ENCODE data around the gene GOT1. TPM values are rescaled to one million over a fixed set of nuclear protein-coding genes. Genes with fewer than 3 reads are reported as not detected.

Gene GOT1
- total RNA-seq, 1 donor from 2014 or later = 17.4 TPM

GRCh38 chr10:99425204-99425603, 5.2 kb downstream of the GOT1 start:
- intact Hi-C loops (cut with DNase I) = no loop called here
- H3K36me3 ChIP-seq = peaks cover 0 to 7% of the 10 kb centered on the region in 2 donors
- H3K4me1 ChIP-seq = peaks cover 11% of the 10 kb centered on the region
- no peak overlapping the region for H3K4me3 ChIP-seq
- no peak for DNase-seq (ENCODE audit: extremely low spot score in 2 of 2)
- H3K9me3 ChIP-seq = no peaks in the 10 kb centered on the region
- H3K27ac ChIP-seq = no peak overlapping the region
- no peak for TF ChIP-seq POLR2AphosphoS5 (IDR thresholded peaks at IDR 0.05; ENCODE audit: insufficient read depth in 1 of 2, low read depth in 1 of 2)
- no peak for TF ChIP-seq CTCF (IDR thresholded peaks at IDR 0.05)
- TF ChIP-seq POLR2A (IDR thresholded peaks at IDR 0.05) = no peak
- no peaks in the 10 kb centered on the region for H3K27me3 ChIP-seq

GRCh38 chr10:99424656-99425055, 5.8 kb downstream of the GOT1 start:
- H3K27me3 ChIP-seq = no peaks in the 10 kb centered on the region
- H3K4me1 ChIP-seq = peaks cover 6% of the 10 kb centered on the region
- H3K36me3 ChIP-seq = peaks cover 0 to 10% of the 10 kb centered on the region in 2 donors
- no peak overlapping the region for H3K4me3 ChIP-seq
- no peak overlapping the region for H3K27ac ChIP-seq
- TF ChIP-seq CTCF (IDR thresholded peaks at IDR 0.05) (no peak), POLR2AphosphoS5 (IDR thresholded peaks at IDR 0.05; ENCODE audit: insufficient read depth in 1 of 2, low read depth in 1 of 2) (no peak), POLR2A (IDR thresholded peaks at IDR 0.05) (no peak)
- no peaks in the 10 kb centered on the region for H3K9me3 ChIP-seq
- intact Hi-C loops (cut with DNase I) = no loop called here
- DNase-seq (ENCODE audit: extremely low spot score in 2 of 2) = no peak

DNA sequence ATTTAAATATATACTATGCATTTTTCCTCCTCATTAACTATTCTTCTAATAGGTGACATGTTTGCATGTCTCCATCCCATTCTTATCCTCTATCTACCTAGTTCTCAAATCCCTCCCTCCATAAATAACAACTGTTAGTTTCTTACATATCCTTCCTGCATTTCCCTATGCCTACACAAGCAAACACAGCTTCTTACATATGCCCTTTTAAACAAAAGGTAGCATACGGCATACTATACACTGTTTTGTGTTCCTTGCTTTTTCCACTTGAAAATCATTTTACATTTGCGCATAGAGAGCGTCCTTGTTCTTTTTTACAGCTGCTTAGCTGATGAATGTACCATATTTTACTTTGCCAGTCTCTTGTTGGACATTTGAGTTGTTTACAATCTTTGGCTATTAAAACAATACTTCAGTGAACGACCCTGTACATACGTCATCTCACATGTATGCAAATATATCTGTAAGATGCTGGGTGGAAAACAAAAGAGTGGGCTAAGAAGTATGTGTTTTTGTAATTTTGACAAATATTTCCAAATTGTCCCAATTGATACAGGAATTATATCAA, 7.8 kb downstream of the GOT1 start:
- Histone ChIP-seq H3K9me3 (no peaks in the 10 kb centered on the region), H3K27ac (no peak overlapping the region), H3K4me1 (no peaks in the 10 kb centered on the region), H3K4me3 (no peak overlapping the region), H3K36me3 (peaks cover 0 to 18% of the 10 kb centered on the region in 2 donors), H3K27me3 (no peaks in the 10 kb centered on the region)
- DNase-seq (ENCODE audit: extremely low spot score in 2 of 2) = no peak
- TF ChIP-seq POLR2A (IDR thresholded peaks at IDR 0.05) = no peak
- no peak for TF ChIP-seq POLR2AphosphoS5 (IDR thresholded peaks at IDR 0.05; ENCODE audit: insufficient read depth in 1 of 2, low read depth in 1 of 2)
- no peak for TF ChIP-seq CTCF (IDR thresholded peaks at IDR 0.05)
- intact Hi-C loops (cut with DNase I) = no loop called here

- intact Hi-C loops (cut with DNase I) = no loop called here
- TF ChIP-seq POLR2AphosphoS5 (IDR thresholded peaks at IDR 0.05; ENCODE audit: insufficient read depth in 1 of 2, low read depth in 1 of 2) (no peak), POLR2A (IDR thresholded peaks at IDR 0.05) (no peak), CTCF (IDR thresholded peaks at IDR 0.05) (no peak)
These were observed 9.1 kb downstream of the GOT1 start for GRCh38 chr10:99421233-99421739.

GRCh38 chr10:99419688-99420087, 10.7 kb downstream of the GOT1 start:
- H3K9me3 ChIP-seq = no peaks in the 10 kb centered on the region
- H3K4me1 ChIP-seq = no peaks in the 10 kb centered on the region
- H3K36me3 ChIP-seq = peaks cover 0 to 13% of the 10 kb centered on the region in 2 donors
- intact Hi-C loops (cut with DNase I) = no loop called here
- H3K27me3 ChIP-seq = no peaks in the 10 kb centered on the region
- no peak overlapping the region for H3K4me3 ChIP-seq
- H3K27ac ChIP-seq = no peak overlapping the region
- no peak for DNase-seq (ENCODE audit: extremely low spot score in 2 of 2)
- TF ChIP-seq POLR2A (IDR thresholded peaks at IDR 0.05) (no peak), CTCF (IDR thresholded peaks at IDR 0.05) (no peak), POLR2AphosphoS5 (IDR thresholded peaks at IDR 0.05; ENCODE audit: insufficient read depth in 1 of 2, low read depth in 1 of 2) (no peak)

More at GRCh38 chr10:99421233-99421739, 9.1 kb downstream of the GOT1 start:
- Histone ChIP-seq H3K4me3 (no peak overlapping the region), H3K9me3 (no peaks in the 10 kb centered on the region), H3K4me1 (no peaks in the 10 kb centered on the region), H3K36me3 (peaks cover 0 to 18% of the 10 kb centered on the region in 2 donors), H3K27ac (no peak overlapping the region), H3K27me3 (no peaks in the 10 kb centered on the region)
- no peak for DNase-seq (ENCODE audit: extremely low spot score in 2 of 2)

All from vagina (tissue), 2 donors.